HG03159 (cell line): ENCODE data around the gene DYNC2LI1.
"Not testable (repeated sequence)": the region's sequence is repeated elsewhere in the genome, so short reads cannot be mapped to it uniquely, and the experiment has no call there.

Experiments used
- ATAC-seq: cut with Tn5 transposase; IDR thresholded peaks from one replicate; pipeline ENCODE4 v1.9.1; 2021; ENCODE audit warnings: mild to moderate bottlenecking, moderate library complexity; ENCODE audit not compliant: unreplicated experiment

Gene DYNC2LI1

DNA sequence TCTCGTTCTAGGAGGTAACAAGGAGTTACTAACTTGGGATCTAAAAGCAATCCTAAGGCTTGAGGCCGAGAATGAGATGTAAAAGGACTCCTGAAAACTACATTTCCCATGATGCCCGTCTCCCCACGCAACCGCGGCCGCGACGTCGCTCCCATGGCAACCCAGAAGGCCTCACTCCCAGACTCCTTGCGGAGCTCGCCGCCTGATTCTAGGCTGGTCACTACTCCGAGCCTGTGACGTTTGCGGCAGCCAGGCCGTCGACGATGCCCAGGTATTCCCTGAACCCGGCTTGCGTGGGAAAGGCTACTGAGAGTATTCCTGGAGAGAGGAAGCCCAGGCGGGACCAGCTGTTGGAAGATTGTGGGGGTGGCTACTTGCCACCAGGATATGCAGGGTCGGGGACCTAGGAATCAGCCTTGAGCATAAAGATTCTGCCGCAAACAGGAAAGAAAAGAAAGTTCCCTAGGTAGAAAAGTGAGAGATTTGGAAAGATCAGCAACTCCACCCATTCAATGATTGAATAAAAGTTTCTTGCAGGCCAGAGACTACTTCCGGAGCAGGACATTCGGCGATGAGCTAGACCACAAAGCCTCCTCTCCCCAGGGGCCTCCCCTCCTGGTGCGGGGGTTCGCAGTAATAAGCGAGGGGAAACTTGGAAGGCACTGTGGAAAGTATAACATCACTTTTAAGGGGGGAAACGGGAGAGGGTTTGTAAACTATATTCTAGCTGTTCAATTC is at the start of gene DYNC2LI1:
Gene DYNC2LI1 (plus strand): TSS at position 164 of the 738 bp plus-strand sequence. CDS start 100 bp downstream, at position 264.
- ATAC-seq, result peak; percentile 99

DNA sequence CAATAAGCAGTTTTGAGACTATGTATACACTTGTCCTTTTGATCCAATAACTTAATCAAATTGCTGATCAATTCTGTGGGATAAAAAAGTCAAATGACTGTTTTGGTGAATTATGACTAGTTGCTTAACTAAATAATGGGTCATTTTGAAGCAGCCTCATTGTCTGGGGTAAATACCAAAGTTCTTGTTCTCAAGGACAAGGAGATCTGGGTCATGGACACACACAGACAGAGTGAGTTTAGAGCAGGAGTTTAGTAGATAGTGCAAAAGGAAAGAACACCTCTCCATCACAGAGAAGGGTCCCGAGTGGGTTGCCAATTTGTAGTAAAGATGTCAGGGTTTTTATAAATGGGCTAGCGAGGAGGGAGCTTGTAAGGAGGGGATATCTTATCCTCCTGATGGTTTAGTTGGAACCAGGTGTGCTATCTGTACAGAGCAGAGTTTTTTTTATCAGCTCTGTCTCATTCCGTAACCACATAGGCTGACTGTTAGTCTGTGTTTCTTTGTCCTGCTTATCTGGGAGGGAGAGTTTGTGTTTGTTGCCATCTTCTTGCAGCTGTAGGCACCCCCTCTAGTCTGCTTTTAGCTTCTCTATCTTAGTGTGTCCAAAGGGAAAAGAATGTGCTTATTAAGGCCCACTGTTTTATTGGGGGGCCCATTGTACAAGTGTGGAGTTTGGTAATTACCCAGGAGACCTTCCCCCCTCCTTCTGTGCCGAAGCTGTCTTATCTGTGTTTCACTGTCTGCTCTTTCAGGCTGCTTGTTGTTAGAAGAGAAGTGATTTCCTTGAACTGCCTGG is 48.9 kb upstream of the DYNC2LI1 start:
- no peak for ATAC-seq

DNA sequence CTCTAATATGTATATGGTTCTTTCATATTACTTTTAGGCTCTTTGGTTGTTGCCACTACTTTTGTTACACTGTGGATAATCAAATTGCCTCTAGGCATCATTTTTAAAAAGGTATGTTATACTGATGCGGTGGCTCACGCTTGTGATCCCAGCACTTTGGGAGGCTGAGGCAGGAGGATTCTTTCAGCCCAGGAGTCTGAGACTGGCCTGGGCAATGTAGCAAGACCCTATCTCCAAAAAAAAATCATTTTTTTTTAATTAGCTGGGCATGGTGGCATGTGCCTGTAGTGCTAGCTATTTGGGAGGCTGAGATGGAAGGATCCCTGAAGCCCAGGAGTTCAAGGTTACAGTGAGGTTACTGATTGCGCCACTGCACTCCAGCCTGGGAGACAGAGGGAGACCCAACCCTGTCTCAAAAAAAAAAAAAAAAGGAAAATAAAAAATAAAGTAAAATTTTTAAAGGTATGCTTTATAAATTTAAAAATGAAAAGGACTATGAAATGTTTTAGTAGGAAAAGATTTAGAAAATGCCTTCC is 48.1 kb upstream of the DYNC2LI1 start:
- no peak for ATAC-seq

DNA sequence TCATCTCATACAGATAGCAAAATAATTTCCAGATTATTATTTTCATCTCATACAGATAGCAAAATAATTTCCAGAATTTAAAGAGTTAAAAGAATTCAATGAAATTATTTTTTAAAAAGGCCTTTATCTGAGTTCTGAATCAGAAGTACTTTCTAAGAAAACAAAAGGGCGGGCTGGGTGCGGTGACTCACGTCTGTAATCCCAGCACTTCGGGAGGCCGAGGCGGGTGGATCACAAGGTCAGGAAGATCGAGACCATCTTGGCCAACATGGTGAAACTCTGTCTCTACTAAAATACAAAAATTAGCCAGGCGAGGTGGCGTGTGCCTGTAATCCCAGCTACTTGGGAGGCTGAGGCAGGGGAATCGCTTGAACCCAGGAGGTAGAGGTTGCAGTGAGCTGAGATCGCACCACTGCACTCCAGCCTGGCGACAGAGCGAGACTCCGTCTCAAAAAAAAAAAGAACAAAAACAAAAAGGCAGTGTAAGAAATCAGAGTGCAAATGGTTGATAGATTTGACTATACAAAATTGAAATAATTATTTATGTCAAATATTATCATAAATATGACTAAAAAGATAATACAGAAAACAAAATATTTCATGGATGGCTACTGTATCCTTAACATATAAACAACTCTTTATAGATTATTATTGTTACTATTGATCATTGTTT is 46.7 kb upstream of the DYNC2LI1 start:
- ATAC-seq, result not testable (repeated sequence)

DNA sequence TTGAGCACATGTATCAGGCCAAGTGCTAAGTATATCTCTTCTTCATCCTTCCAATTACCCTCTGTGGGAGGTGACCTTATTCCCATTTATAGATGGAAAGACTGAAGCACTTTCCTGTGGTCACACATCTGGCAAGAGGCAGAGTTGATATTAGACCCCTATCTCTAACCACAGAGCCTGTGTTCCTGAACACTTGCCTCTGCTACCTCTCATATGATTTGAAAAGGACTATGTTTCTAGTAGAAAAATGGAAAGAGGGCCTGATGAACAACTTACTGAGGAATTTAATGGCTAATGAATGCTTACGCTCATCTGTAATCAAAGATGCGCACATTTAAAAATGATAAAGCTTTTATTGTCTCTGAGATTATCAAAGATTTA is 46.2 kb upstream of the DYNC2LI1 start:
- ATAC-seq, result no peak

DNA sequence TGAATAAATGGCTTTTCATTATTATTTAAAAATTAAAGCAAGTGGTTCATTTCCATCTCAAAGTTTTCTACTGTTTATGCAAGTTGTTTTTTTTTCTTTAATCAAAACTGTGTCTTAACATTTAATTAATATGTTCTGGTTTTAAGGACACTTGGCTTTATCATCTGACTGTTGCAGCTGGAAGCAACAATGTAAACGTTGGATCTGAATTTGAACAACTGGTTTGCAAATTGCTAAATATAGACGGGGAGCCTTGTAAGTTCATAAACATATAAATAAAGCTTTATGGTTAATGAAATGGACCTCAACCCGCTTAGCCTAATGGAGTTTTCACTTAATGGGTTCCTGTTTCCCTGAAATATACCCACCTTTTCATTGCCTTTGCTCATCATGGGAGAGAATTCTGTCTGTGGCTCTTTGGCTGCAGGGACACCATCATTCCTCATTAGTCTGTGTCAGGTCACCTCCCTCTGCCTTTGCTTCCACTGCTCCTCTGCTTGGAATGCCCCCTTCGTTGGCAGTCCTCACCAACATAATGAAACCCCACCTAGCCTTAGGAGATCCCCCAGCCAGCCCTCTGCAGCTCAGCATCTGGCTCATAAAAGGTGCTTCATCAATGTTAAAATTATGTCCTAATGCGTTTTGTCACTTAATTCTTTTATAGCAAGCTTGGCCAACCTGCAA is 44.2 kb upstream of the DYNC2LI1 start:
- no peak for ATAC-seq

DNA sequence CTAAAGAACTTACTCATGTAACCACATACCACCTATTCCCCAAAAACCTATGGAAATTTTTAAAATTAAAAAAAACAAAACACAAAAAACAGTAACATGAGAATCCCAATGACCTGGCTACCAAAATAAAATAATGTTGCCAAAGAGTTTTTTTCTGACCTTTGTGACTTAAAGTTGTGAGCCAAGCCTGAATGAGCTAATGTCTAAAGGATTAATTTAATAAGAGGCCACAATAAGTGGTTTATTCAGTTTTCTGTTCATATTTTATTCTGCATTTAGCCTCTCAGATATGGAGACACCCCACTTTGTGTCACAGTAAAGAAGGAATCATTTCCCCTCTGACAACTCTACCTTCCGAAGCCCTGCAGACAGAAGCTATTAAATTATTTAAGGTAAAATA is 42.6 kb upstream of the DYNC2LI1 start:
- ATAC-seq, result no peak

DNA sequence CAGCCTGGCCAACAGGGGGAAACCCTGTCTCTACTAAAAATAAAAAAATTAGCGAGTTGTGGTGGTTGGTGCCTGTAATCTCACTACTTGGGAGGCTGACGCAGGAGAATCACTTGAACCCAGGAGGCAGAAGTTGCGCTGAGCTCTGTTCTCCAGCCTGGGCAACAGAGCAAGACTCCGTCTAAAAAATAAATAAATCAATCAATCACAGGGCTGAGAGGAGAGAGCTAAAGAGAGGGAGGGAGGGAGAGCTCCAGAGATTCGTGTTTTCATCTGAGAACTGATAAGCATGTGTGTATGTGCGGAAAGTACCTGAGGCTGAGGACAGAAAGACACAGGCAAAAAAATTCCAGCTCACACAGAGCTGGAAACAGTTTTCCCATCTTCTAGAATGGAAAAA is 37.2 kb upstream of the DYNC2LI1 start:
- ATAC-seq, result no peak

DNA sequence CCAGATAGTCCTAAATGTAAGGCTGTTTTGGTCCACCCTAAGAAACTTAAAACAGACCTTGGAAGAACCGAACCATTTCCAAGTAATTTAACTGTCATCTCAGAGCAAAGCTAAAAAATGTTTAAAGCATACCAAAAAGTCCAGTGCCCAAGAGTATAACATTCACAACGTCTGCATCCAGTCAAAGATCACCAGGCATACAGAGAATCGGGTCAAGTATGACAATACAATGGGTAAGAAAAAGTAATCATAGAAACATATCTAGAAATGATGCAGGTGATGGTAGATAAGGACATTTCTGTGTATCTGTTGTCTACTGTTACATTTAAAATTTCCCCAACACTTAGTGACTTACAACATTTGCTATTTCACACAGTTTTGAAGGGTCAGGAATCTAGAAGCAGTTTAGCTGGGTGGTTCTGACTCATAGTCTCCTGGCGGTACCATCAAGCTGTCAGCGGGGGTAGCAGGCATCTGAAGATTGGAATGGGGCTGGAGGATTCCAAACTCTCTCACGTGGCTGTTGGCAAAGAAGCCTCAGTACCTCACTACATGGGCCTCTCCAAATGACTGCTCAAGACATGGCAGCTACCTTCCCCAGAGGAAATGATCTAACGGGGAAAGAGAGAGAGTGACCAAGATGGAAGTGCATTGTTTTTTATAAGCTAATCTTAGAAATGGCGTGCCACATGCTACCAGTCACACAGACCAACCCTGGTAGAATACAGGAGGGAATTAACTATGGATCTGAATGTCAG is 36.6 kb upstream of the DYNC2LI1 start:
- no peak for ATAC-seq

DNA sequence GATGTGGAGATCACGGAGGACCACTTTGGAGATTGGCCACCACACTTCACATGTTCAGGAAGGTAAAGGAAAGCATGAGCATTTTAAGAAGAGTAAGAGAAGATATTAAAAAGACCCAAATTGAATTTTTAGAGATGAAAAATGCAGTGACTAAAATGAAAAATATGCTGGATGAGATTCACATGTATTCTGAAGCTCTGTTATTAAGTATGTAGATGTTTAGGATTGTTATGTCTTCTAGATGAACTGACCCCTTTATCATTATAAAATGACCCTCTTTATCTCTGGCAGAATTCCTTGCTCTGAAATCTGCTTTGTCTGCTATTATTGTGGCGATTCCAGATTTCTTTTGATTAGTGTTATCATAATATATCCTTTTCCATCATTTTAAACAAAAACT is 36.0 kb upstream of the DYNC2LI1 start:
- no peak for ATAC-seq

DNA sequence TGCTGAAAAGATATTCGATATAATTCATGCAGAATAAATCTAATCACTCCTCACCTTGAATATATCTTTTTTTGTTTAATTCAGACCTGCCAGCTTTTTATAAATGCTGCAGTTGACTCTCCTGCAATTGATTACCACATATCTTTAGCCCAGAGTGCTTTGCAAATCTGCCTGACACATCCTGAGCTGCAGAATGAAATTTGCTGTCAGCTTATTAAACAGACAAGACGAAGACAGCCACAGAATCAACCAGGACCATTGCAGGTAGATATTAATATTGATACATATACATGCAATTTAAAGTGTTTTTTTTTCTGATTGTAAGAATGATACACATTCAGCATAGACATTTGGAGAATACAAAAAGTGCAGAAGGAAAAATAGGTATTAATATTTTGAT is 35.6 kb upstream of the DYNC2LI1 start:
- no peak for ATAC-seq

DNA sequence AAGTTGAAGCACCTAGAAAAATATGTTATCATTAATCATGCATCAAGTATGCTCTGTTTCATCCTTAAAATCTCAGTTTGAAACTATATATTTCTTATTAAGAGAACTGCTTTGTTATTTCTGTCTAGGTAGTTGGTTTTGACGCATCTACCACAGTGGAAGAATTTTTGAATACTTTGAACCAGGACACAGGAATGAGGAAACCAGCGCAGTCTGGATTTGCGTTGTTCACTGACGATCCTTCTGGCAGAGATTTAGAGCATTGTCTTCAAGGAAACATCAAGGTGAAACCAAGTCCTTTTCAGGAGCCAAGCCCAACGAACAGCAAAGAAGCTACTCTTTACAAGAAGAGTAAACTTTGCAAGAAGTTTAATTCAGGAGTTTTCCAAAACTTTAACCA is 30.1 kb upstream of the DYNC2LI1 start:
- ATAC-seq, result no peak

DNA sequence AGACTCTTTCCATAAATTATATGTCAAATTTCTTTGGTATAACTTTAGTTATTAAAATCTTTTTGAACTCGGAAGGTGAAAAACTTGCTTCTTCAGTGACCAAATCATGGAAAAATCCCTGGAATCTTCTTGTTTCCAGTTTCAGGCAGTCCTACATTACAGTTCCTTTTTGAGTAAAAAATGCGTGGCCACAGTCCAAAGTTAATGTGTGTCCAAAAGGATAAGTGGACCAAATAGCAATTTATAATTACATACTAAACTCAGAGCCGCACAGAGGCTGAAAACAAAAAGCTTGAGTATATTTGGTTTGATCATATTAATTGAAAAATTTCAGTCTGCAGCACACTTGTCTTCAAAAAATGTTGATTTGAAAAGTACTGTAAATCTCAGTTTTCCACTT is 28.4 kb upstream of the DYNC2LI1 start:
- no peak for ATAC-seq

DNA sequence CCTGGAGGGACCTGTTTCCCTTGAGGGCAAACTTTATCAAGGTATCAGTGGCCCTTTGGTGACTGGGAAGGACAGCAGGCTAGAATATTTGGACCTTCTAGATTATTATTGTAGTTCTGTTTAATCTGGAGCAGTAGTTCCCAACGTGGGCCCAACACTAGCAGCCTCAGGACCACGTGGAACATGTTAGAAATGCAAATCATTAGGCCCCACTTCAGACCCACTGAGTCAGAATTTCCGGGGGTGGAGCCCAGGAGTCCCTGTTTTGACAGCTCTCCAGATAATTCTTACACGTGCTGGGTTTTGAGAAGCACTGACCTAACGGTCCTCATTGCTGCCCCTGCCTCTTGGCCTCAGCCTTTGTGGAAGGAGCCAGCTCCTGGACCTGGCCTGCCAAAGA is 25.5 kb upstream of the DYNC2LI1 start:
- ATAC-seq, result no peak

DNA sequence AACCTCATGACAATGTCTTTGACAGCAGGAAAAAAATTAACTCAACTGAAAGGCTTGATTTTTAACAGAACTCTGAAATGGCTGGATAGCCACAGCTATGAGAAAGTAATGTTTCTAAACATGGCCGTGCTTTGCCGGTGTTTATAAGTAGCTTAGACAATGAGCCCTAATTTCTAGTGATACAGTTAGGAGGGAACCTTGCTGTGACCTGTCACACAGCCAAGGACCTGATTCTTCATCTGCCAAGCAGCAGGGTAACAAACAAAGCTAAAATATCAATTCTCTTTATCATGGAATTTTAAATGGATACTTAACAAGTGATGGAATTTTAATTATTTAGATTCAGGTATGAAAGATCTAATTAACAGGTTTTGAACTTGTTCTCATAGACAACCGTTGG is 24.3 kb upstream of the DYNC2LI1 start:
- no peak for ATAC-seq

DNA sequence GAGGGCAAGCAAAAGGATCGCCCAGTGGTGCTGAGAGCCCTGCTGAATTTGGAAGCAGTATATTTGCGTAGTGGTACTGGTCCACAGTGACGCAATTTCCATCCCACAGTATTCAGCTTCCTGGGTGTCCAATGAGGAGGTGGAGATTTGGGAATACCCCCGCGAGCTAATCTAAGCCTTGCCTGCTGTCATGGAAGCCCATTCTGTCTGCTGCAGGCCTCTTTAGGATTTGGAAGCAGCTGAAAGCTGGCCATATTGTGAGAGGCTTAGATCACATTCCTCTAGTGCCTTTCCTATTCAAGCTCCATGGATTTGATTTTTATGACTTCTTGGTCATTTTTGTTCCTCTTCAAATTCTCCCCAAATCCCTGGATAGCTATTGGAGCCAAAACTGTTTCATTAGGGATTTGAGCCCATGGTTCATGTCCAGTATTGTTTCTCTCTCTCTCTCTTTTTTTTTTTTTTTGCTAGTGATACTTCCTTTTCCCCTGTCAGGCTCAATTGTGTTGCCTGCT is 22.3 kb upstream of the DYNC2LI1 start:
- ATAC-seq, result no peak

DNA sequence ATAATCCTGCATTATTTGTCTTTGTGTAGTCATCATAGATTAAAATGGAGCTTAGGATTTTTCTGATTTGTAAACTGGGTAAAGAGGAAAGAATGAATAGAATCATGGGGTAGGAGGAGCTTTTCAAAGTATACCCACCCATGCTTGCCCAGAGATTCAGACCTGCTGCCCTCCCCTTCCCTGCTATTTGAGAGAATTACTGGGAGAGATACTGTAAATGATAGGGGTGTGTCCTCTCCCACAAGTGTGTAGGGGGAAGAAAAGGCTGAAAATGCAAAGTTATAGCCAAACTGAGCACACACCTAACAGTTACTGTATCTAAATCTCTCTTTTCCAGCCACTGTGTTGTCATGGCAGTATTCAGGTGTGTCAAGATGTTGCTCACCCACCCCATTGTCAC is 21.5 kb upstream of the DYNC2LI1 start:
- ATAC-seq, result no peak

DNA sequence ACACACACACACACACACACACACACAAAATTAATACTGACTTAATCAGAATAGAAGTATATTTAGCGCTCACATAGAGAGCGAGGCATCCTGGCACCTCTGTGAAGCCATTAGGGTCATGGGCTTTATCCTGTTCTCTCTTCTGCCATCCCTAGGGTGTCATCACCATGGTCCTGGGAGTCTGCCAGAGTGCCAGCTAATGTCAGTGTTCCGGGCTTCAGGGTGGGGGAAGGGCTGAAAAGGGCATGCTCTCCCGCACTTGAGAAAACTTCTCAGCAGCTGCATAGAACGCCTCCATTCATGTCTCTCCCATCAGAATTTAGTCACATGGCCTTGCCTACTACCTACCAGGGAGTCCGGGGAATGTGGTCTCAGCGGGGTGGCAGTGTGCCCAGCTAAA is 19.7 kb upstream of the DYNC2LI1 start:
- ATAC-seq, result no peak

DNA sequence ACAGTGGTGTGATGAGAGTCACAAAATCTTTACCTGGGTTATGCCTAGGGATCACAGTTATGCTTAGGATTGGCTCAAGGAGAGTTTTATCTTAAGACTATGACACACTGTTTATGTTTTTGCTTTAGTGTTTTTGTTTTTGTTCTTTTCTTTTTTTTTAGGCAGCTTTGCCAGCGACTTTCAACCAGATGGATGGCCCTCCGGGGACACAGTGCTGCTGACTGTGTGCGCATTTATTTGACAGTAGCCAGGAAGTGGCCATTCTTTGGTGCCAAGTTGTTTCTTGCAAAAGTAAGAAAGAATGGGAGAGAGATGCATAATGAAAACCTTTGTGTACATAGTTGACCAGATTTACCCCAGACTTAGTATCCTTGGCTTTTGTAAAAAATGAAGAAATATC is 15.1 kb upstream of the DYNC2LI1 start:
- no peak for ATAC-seq

DNA sequence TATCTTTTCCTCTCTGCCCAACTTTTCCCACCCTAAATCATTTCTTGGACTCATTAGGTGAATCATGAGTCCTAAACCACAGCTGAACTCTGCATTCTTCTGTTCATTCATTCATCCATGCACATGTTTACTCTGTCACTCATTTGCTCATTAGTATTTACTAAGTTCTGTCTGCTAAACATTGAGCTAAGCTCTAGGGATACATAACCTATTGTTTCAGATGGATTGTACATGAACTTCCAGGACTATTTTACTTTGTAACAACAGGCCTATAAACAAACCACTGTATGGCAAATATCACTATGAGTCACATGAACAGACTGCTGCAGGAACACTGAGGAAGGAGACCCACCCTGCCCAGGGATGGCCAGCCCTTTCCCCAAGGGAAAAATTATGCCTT is 14.6 kb upstream of the DYNC2LI1 start:
- no peak for ATAC-seq
